GM12891 (cell line): ENCODE measurements around the gene URM1.
A peak's percentile ranks its signal among the peaks of the same experiment; 100 is the strongest.

ENCODE experiments used
- PAX5 ChIP-seq: IDR thresholded peaks from 2 replicates; pipeline ENCODE4 v1.6.1; 2011; ENCODE audit warnings: low read length, moderate library complexity, mild to moderate bottlenecking; ENCODE audit not compliant: insufficient read depth, severe bottlenecking
- POLR2A ChIP-seq: IDR thresholded peaks from 2 replicates; pipeline ENCODE4 v1.6.1; 2011; ENCODE audit warnings: low read depth, low read length, control low read depth
- POLR2AphosphoS5 ChIP-seq: IDR thresholded peaks from 2 replicates; pipeline ENCODE4 v1.6.1; 2011; ENCODE audit warnings: low read depth, low read length, control low read depth
- POU2F2 ChIP-seq: IDR thresholded peaks from 2 replicates; pipeline ENCODE4 v1.6.1; 2011; ENCODE audit warnings: low read depth, mild to moderate bottlenecking, control low read depth, low read length, moderate library complexity
- SPI1 ChIP-seq: IDR thresholded peaks from 2 replicates; pipeline ENCODE4 v1.6.1; 2011; ENCODE audit warnings: low read depth, low read length, control low read depth
- TAF1 ChIP-seq: IDR thresholded peaks from 2 replicates; pipeline ENCODE4 v1.6.1; 2011; ENCODE audit warnings: low read depth, low read length, control low read depth

GRCh38 chr9:128323212-128323730, 47.9 kb upstream of the URM1 start:
- no peak for TF ChIP-seq POLR2A
- no peak for TF ChIP-seq POLR2AphosphoS5
- TF ChIP-seq TAF1, result no peak
- no peak for TF ChIP-seq SPI1
- 0 out of 2 replicates have a peak, but pooled peaks have one; percentile 2 for TF ChIP-seq POU2F2
- no peak for TF ChIP-seq PAX5
